ENCODE measurements around the gene CCNO.

The CCNO gene

DNA sequence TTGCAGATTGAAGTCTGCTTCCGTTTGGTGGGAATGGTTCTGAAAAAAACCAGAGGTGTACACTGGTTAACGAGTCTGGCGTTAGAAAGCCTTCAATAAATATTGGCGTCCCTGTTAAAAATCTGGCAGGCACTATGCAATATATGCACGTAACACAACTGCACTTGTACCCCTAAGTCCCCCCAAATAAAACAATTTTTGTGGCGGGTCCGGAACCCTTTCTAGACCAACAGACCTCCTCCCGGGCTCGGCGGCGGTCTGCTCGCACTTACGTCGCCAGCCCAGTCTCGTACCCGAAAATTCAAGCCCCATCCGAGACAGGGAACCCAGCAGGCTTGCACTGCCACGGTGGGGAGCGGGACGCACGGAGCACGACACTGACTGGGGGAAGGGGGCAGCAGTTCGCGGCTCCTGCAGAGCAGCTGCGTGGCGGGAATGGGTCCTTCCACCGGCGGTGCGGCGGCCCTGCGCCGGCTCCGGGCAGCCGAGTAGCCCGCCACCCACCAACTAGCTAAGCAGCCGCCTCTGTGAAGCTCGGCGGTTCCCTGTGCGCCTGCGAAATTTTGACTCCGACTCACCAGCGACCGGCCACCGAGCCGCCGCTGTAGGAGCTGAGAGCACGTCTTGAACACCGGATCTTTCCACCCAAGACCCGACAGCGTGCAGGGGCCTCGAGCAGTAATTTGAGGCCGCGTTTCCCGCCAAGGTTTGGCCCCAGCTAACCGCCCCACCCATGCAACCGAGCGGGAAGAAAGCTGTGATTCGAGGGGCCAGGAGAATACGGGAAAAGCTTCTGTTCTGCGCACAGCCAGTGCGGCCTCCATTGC is 10.2 kb downstream of the CCNO start:
- no peak for DNase-seq

DNA sequence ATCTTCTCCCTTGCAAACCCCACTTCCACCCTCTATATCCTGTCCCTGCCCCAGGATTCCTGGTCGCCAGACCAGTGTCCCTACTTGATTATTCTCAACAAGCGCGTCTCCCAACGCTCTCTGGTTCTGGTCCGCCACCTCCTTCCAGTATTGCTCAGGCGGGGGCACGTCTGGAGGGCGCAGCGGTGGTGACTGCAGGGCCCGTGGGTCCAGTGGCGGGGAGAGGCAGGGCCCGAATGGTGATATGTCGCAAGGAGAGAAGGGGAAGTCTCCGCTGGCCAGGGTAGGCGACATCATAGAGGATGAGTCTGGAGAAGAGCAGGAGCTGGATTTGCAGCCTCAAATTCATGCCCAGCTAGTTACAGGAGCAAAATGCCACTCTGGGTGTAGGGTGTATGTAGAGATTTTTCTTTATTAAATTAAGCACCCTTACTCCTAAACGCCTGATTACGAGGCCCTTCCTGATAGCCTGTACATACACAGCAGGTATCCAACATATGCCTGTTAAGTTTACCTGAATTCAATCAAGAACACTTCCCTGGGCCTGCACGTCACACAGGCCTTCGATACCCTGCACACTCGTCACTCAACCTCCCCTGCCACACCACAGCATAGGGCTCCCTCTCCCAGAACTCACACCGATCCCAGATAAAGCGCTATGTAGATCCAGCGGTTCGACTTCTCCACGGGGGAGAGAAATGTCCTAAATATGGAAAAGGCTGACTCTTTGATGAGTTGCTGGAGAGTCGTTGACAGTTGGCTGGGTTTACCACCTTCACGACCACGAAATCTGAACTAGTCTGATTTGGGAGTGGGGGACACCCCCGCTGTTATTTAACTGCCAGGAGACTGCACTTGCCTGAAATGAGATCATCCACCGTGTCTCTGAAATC is 11.1 kb downstream of the CCNO start:
- DNase-seq: no peak

GRCh38 chr5:55220433-55221185 is 12.8 kb downstream of the CCNO start:
- DNase-seq: no peak

DNA sequence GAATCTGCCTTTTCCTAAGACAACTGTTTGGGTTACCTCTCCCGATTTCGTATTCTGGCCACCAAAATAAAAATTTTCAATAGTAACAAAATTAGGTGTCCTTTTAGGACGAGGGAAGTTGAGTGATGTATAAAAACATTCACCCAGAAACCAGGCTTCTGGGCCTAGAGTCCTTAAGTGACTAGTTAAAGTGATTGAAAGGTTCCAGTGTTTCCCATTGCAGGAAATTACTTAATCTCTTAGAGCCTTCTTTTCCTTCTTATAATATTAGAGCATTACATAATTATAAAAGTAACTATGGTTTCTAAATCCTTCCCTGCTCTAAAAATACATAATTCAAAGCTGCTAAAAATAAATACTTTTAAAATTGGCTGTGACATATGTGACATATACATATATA is 13.6 kb downstream of the CCNO start:
- no peak for DNase-seq

DNA sequence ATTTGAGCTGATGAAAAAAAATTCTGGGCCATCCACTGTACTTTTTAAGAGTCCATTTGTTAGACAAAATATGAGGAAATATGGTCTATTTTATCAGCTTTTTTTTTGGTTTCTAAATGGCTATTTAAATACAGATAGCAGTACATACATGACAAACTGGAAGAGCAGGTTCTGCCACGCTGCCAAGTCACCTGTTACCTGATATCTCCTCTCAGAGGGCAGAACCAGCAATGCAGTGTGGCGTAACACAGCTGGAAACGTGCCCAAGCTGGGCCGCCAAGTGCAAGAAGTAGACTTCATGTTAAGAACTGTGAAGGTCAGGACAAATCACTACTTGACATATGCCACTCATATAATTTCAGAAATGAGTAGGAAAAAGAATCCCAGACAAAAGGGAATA is 14.4 kb downstream of the CCNO start:
- no peak for DNase-seq

DNA sequence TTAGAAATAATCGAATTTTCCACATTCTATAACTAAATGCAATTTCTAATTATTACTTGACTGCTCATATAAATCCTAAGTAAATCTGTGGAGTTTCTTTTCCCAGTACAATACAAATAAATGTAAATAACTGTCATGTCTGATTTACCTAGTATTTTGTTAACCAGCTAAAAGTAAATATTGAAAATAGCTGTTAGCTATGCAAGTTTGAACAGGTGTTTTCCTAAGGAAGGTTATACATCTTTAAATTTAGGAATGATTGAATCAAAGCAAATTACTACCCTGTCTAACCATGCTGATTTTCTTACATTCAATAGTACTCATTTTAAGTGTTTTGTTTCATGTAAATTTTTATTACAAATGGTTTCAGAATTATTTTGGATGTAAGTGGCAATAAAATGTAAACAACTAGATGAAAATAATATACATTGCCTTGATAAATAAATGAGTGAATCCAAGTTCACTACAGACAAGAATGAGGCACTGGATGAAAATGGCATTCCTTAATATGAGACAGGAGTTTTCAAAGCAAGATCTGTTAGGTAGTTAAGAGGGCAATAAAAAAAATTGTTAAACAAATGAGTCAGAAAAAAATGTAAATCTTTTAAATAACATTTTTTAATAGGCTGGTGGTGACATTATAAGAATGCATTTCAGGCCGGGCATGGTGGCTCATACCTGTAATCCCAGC is 22.1 kb downstream of the CCNO start:
- DNase-seq: no peak

DNA sequence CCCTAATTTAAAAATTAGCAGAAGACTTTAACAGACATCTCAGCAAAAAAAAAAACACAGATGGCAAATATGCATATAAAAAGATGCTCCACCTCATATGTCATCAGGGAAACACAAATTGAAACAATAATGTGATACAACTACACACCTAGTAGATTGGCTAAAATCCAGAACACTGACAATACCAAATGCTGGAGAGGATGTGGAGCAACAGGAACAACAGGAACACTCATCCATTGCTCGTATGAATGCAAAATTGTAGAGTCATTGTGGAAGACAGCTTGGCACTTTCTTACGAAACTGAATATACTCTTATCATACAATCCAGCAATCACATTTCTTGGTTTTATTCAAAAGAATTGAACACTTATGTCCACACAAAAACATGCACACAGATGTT is 28.4 kb downstream of the CCNO start:
- no peak for DNase-seq

GRCh38 chr5:55191165-55191564 is 42.2 kb downstream of the CCNO start:
- no peak for DNase-seq

DNA sequence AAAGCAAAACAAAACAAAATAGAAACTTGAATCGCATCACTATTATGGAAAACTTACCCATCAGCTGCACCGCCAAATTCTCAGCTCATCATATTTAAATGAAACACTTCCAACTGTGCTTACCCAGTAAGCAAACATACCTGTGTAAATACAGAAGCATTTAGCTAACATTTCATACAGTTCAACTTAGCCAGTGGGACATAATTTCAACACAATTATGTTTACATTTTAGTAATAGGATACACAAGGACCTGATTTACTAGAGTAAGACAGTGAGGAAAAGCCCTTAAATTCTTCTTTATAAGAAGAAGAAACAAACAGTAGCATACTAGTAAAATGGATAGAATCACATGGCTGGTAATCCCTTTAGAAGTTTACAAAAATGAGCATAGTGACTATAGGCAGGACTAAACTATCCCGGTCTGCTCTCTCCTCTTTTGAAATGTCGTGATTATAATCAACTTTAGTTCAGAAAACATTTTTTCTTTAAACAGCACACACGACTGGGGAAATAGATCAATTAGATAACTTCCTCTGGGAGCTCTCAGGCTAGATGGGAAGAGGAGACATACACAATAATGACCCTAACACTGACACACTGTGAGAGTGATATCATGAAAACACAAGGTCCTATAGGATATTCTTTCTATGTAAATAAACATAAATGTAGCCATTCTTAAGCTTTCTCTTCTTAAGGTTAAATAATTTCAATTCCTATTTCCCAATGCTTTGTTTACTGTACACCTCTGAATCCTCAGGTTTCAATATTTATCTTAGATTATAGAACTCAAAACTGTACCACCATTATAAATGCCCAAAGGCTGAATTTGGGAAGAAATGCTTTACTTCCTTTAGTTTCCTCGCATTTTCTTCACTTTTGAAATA is 44.5 kb downstream of the CCNO start:
- DNase-seq: no peak

- no peak for DNase-seq
Observed at GRCh38 chr5:55187370-55187769, 46.0 kb downstream of the CCNO start.

All from CD4-positive, alpha-beta T cell treated with Interleukin-15 for 1 hour (primary cell).